Measurements from ENCODE around the gene ADORA2A. TPM values are rescaled to one million over a fixed set of nuclear protein-coding genes. Genes with fewer than 3 reads are reported as not detected.

Gene ADORA2A
- total and polyA plus RNA-seq, 10 of the 15 experiments (the other 5 are each of a cell fraction or from before 2014, with no cell fraction given) = 0.69 to 31.2 (median 18.3) TPM

DNA sequence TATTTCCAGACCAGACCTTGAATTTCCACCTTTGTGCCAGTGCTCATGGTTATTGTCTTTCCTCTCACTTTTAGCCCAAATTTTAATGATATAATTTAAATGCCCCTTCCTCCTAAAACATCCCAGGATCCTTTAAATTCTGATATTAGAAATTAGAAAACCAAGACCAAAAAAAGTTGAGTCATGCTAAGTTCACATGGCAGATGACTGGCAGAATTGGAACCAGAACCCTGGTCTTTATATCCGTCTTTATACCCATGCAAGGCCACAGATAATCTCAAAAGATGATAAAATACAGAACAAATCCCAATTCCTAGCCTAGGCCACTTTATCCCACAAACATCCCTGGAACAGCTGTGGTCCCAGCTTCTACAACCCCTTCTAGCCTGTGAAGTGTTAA is 26.5 kb downstream of the ADORA2A start:
- no peaks in the 10 kb centered on the region for H4K20me1 ChIP-seq (ENCODE audit: control insufficient read depth, insufficient read depth)
- DNase-seq (ENCODE audit: low read depth, low spot score) = no peak
- no peak overlapping the region for H3K4me3 ChIP-seq
- ChIA-PET CTCF (interaction anchor here (1.3 to 1.5 kb wide), 2 partner anchors 11 to 16 kb away, joined by 3 to 4 read pairs; no protein-coding TSS in a partner anchor), RAD21 (ENCODE audit: unreplicated experiment) (no interaction called here), SMC1A (ENCODE audit: uncharacterized antibody, unreplicated experiment) (interaction anchor here (1.0 kb wide), 1 partner anchor 17 kb away, joined by 3 read pairs; no protein-coding TSS in a partner anchor), POLR2A (interaction anchor here (0.5 kb wide), 1 partner anchor 73 kb away, joined by 4 read pairs; no protein-coding TSS in a partner anchor)
- ATAC-seq = no peak
- no peaks in the 10 kb centered on the region for H3K4me1 ChIP-seq (ENCODE audit: control insufficient read depth, insufficient read depth, low read length)
- no TSS peak for BruUV-seq (replicated peaks)
- no peak overlapping the region for H3K4me2 ChIP-seq (ENCODE audit: control insufficient read depth, insufficient read depth)
- no peaks in the 10 kb centered on the region; the same call in 2 of the 3 replicates for H3K9me3 ChIP-seq (replicated peaks; ENCODE audit: control insufficient read depth, insufficient read depth, low read length)
- intact Hi-C loops (cut with micrococcal nuclease; ENCODE audit: unreplicated experiment) = no loop called here
- no peak overlapping the region for H3K9ac ChIP-seq (ENCODE audit: control insufficient read depth, insufficient read depth, low read length)
- H3K27me3 ChIP-seq (replicated peaks in 1 of 2; ENCODE audit: control insufficient read depth in 2 of 2, insufficient read depth in 2 of 2, low read length in 1 of 2) = no peaks in the 10 kb centered on the region
- FAIRE-seq = no peak
- H2AFZ ChIP-seq (ENCODE audit: control insufficient read depth, low read depth, low read length) = no peak overlapping the region
- H3K27ac ChIP-seq (ENCODE audit: control insufficient read depth, insufficient read depth) = no peak overlapping the region
- H3K79me2 ChIP-seq (ENCODE audit: control insufficient read depth, insufficient read depth, low read length) = no peaks in the 10 kb centered on the region
- H3K36me3 ChIP-seq (ENCODE audit: control insufficient read depth in 2 of 2, insufficient read depth in 2 of 2, low read length in 1 of 2) = no peaks in the 10 kb centered on the region
- no peak for TF ChIP-seq BHLHE40 (IDR thresholded peaks at IDR 0.05; ENCODE audit: borderline replicate concordance in 1 of 2, low read depth in 2 of 2, low read length in 1 of 2)
- no peak for TF ChIP-seq CHD1 (IDR thresholded peaks at IDR 0.05; ENCODE audit: low read depth, low read length)
- no peak for TF ChIP-seq MEF2A (IDR thresholded peaks at IDR 0.05; ENCODE audit: insufficient read depth, low read depth, low read length)
- no peak for TF ChIP-seq RFX5 (IDR thresholded peaks at IDR 0.05; ENCODE audit: low read depth, low read length)
- no peak for TF ChIP-seq EGR1 (IDR thresholded peaks at IDR 0.05; ENCODE audit: borderline replicate concordance in 1 of 2, low read depth in 2 of 2, low read length in 2 of 2)
- TF ChIP-seq ZNF207 (IDR thresholded peaks at IDR 0.05; ENCODE audit: borderline replicate concordance) = no peak
- no peak for TF ChIP-seq BCL11A (IDR thresholded peaks at IDR 0.05; ENCODE audit: low read depth, low read length)
- no peak for TF ChIP-seq HDGF (IDR thresholded peaks at IDR 0.05)
- in situ Hi-C loops (cut with MboI) = no loop called here
- 9% methylated on average over 1 of the region's 1 CpG for WGBS (ENCODE audit: insufficient coverage, insufficient replicate concordance, low lambda C conversion rate, missing lambda C conversion rate)
